B cell (primary cell): ENCODE data around the gene MAN1B1. TPM values are rescaled to one million over a fixed set of nuclear protein-coding genes. Genes with fewer than 3 reads are reported as not detected.

ENCODE experiments used
- ATAC-seq: fragments of 200-7000 bp; cut with Tn5 transposase; one replicate; pipeline ENCODE4 v1.10.0; 2021; ENCODE audit warnings: low read depth, mild to moderate bottlenecking, moderate number of reproducible peaks, moderate library complexity
- CTCF ChIA-PET: fragments of 350-600 bp; sonication (Branson Sonifier 250); formaldehyde crosslinking; loops from one replicate; lab custom pipeline; 2021; ENCODE audit warnings: antibody characterized with exemption, inconsistent platforms; lab: Charles Lee
- POLR2A ChIA-PET: fragments of 350-600 bp; sonication (Branson Sonifier 250); formaldehyde crosslinking; loops from one replicate; lab custom pipeline; 2021; ENCODE audit warnings: antibody characterized with exemption; lab: Charles Lee
- DNase-seq: peaks from one replicate; pipeline ENCODE4 v3.0.0; 2013
- H2AFZ ChIP-seq: 2 replicates; pipeline ENCODE4 v1.6.1; 2012; ENCODE audit warnings: mild to moderate bottlenecking, low read depth, low read length; ENCODE audit not compliant: insufficient read depth, poor library complexity, severe bottlenecking
- H3K27ac ChIP-seq, 2 donors: 1 replicate in 1 of 2; 2 replicates in 1 of 2; pipeline ENCODE4 v1.5.1; 2012 to 2013; ENCODE audit warnings: low read length in 2 of 2, mild to moderate bottlenecking in 2 of 2, moderate library complexity in 1 of 2
- H3K27me3 ChIP-seq, 4 experiments: fragments of 200-600 bp in 1 of 4; sonication (generic) in 1 of 4; replicated peaks in 1 of 4; 1 replicate in 2 of 4; 2 replicates in 2 of 4; pipeline versions ENCODE4 v1.6.1 to v1.7.0; 2013 to 2016; ENCODE audit warnings: low read length in 3 of 4, mild to moderate bottlenecking in 2 of 4, mixed read lengths in 1 of 4, moderate library complexity in 1 of 4; ENCODE audit not compliant: insufficient read depth in 4 of 4, control insufficient read depth in 3 of 4; ENCODE audit errors: control extremely low read depth in 1 of 4
- H3K36me3 ChIP-seq, 2 experiments: replicated peaks in 1 of 2; 1 replicate in 1 of 2; 2 replicates in 1 of 2; pipeline versions ENCODE4 v1.6.1 to v1.7.1; 2013; ENCODE audit warnings: low read length in 1 of 2; ENCODE audit not compliant: insufficient read depth in 2 of 2, control insufficient read depth in 1 of 2; ENCODE audit errors: control extremely low read depth in 1 of 2, extremely low read depth in 1 of 2
- H3K4me1 ChIP-seq, 2 donors: fragments of 200-600 bp in 1 of 2; sonication (generic) in 1 of 2; 1 replicate in 1 of 2; 2 replicates in 1 of 2; pipeline versions ENCODE4 v1.5.1 to v1.6.1; 2013 to 2017; ENCODE audit warnings: low read length in 2 of 2; ENCODE audit not compliant: control insufficient read depth in 2 of 2, insufficient read depth in 2 of 2
- H3K4me2 ChIP-seq: replicated peaks from 2 replicates; pipeline ENCODE3; 2012; ENCODE audit warnings: mild to moderate bottlenecking, low read depth, low read length; ENCODE audit not compliant: poor library complexity, severe bottlenecking
- H3K4me3 ChIP-seq, 5 experiments: fragments of 200-600 bp in 1 of 5; sonication (generic) in 1 of 5; 1 replicate in 3 of 5; 2 replicates in 2 of 5; pipeline versions ENCODE4 v1.5.1 to v1.7.0; 2011 to 2016; ENCODE audit warnings: low read length in 4 of 5, mild to moderate bottlenecking in 4 of 5, low read depth in 2 of 5, control low read depth in 1 of 5, moderate library complexity in 1 of 5; ENCODE audit not compliant: insufficient read depth in 1 of 5; ENCODE audit errors: control extremely low read depth in 1 of 5, extremely low read depth in 1 of 5
- H3K79me2 ChIP-seq: fragments of 200-600 bp; sonication (generic); one replicate; pipeline ENCODE4 v1.6.0; 2016; ENCODE audit warnings: low read length; ENCODE audit not compliant: control insufficient read depth, insufficient read depth
- H3K9ac ChIP-seq: fragments of 200-600 bp; sonication (generic); 2 replicates; pipeline ENCODE4 v1.6.1; 2017; ENCODE audit warnings: mild to moderate bottlenecking, low read length, moderate library complexity
- H3K9me3 ChIP-seq, 3 donors: one replicate each; pipeline versions ENCODE4 v1.6.1 to v1.7.1; 2013; ENCODE audit warnings: low read length in 2 of 3; ENCODE audit not compliant: control insufficient read depth in 2 of 3, insufficient read depth in 1 of 3; ENCODE audit errors: control extremely low read depth in 1 of 3
- H4K20me1 ChIP-seq: 2 replicates; pipeline ENCODE4 v1.6.0; 2012; ENCODE audit warnings: mild to moderate bottlenecking, low read length; ENCODE audit not compliant: insufficient read depth, control insufficient read depth, poor library complexity, severe bottlenecking
- H3K27ac Mint-ChIP-seq: one replicate; pipeline ENCODE4 v1.8.0; 2021; ENCODE audit warnings: mixed read lengths
- H3K27me3 Mint-ChIP-seq: one replicate; pipeline ENCODE4 v1.8.0; 2021; ENCODE audit warnings: mixed read lengths
- H3K4me1 Mint-ChIP-seq: one replicate; pipeline ENCODE4 v1.8.0; 2021; ENCODE audit warnings: mixed read lengths
- H3K4me3 Mint-ChIP-seq: one replicate; pipeline ENCODE4 v1.8.0; 2021; ENCODE audit warnings: mixed read lengths
- H3K9me3 Mint-ChIP-seq: one replicate; pipeline ENCODE4 v1.8.0; 2022; ENCODE audit warnings: mixed read lengths; ENCODE audit not compliant: insufficient read depth
- EZH2 ChIP-seq: IDR thresholded peaks from 2 replicates; pipeline ENCODE4 v1.6.1; 2012; ENCODE audit warnings: borderline replicate concordance, low read depth, mild to moderate bottlenecking, moderate library complexity, low read length; ENCODE audit not compliant: insufficient read depth, poor library complexity, severe bottlenecking
- WGBS: methylation state at CpG from one replicate; pipeline ENCODE4 v1.1.5; 2013; ENCODE audit warnings: missing lambda C conversion rate; ENCODE audit not compliant: insufficient coverage; 5-methylcytosine and 5-hydroxymethylcytosine counted together
- intact Hi-C: fragments of 100-400 bp; cut with micrococcal nuclease; formaldehyde crosslinking; loops from one replicate; pipeline ENCODE4 v1.10.0; 2022
- polyA plus RNA-seq: library from polyadenylated mRNA; depleted of rRNA; stranded (reverse); fragments of >200 nt; gene quantifications from 2 replicates; pipeline ENCODE4 v1.2.3, GENCODE V29; 2012
- total RNA-seq, 2 donors: library from RNA; stranded (reverse); fragments of 120-200 nt in 1 of 2; gene quantifications; 1 replicate in 1 of 2; 2 replicates in 1 of 2; pipeline versions ENCODE4 v1.2.3 to v1.2.4, GENCODE V29; 2013 to 2022
- TF ChIP-seq, protein P1 (sequence below): fragments of 200-600 bp; IDR thresholded peaks from one replicate; pipeline ENCODE4 v1.8.0; 2022; ENCODE audit warnings: antibody characterized with exemption, mild to moderate bottlenecking

Gene MAN1B1
- total and polyA plus RNA-seq, 2 donors (not counting 1 experiment from before 2014, with no cell fraction given): 47.0 to 68.4 TPM

DNA sequence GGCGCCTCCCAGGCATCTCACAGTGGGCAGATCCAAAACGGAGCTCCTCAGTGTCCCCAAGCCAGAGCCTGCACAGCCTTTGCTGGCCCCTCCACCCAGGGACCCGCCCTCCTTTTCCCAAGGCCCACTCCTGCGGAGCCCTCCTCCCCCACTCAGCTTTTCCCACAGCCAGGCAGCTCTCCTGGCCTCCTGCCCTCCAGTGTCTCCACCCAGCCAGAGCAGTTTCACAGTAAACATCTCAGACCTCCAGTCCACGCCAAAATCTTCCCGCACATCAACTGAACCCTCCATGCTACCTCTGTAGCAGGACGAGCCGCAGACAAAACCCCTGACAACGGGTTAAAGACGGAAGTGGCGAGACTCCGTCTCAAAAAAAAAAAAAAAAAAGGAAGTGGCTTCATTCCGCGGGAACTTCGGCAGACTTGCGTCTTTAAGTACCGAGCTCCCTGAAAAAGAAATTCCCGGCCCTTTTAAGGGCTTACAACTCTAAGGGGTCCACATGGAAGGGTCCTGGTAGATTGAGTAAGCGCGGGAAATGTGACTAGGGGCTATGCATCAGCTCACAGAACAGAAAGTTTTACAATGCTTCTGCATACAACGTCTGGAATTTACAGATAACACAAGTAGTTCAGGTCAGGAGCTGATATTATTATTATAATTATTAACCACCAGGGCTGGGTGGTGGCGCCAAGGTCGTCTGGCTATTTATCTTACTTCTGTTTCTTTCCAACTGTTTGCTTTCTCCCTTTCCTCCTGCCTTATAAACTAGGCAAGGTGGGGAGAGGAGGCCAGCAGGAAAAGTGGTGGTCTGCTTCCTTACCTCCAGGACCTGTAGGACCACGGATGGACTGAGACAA, 40.7 kb downstream of the MAN1B1 start:
- H3K4me1 Mint-ChIP-seq: peaks cover 42% of the 10 kb centered on the region

More for the DNA sequence above, 40.7 kb downstream of the MAN1B1 start:
- peak overlapping the region; percentile 95 for H3K27ac Mint-ChIP-seq
- H4K20me1 ChIP-seq: no peaks in the 10 kb centered on the region
- peak; percentile 84 for DNase-seq
- H3K4me1 ChIP-seq: peaks cover 45 to 49% of the 10 kb centered on the region in 2 donors
- H3K79me2 ChIP-seq: peaks cover 30% of the 10 kb centered on the region
- H3K9ac ChIP-seq: peak overlapping the region; percentile 84
- peak overlapping the region; percentile 94 for H3K4me2 ChIP-seq
- no peak for ATAC-seq
- peak overlapping the region; percentile 71 to 93 for H3K27ac ChIP-seq
- no peaks in the 10 kb centered on the region for H3K27me3 ChIP-seq
- peak overlapping the region; percentile 89 for H3K4me3 Mint-ChIP-seq
- no peaks in the 10 kb centered on the region for H3K27me3 Mint-ChIP-seq
- intact Hi-C loops: loop anchor here (2.0 to 5.0 kb wide), 3 partner anchors 40 to 73 kb away; partner anchors contain the start of genes ANAPC2, MAN1B1, SSNA1 and TPRN
- H2AFZ ChIP-seq: peak overlapping the region; percentile 41
- no peaks in the 10 kb centered on the region for H3K36me3 ChIP-seq
- no peaks in the 10 kb centered on the region for H3K9me3 Mint-ChIP-seq
- CTCF ChIA-PET: interaction anchor here (0.9 to 2.3 kb wide), 8 partner anchors 9 to 109 kb away, joined by 3 to 8 read pairs (median 3); partner anchors contain the start of genes CYSRT1 and RNF224
- TF ChIP-seq EZH2: no peak
- TF ChIP-seq, protein P1, sequence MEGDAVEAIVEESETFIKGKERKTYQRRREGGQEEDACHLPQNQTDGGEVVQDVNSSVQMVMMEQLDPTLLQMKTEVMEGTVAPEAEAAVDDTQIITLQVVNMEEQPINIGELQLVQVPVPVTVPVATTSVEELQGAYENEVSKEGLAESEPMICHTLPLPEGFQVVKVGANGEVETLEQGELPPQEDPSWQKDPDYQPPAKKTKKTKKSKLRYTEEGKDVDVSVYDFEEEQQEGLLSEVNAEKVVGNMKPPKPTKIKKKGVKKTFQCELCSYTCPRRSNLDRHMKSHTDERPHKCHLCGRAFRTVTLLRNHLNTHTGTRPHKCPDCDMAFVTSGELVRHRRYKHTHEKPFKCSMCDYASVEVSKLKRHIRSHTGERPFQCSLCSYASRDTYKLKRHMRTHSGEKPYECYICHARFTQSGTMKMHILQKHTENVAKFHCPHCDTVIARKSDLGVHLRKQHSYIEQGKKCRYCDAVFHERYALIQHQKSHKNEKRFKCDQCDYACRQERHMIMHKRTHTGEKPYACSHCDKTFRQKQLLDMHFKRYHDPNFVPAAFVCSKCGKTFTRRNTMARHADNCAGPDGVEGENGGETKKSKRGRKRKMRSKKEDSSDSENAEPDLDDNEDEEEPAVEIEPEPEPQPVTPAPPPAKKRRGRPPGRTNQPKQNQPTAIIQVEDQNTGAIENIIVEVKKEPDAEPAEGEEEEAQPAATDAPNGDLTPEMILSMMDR: no peak
- POLR2A ChIA-PET: interaction anchor here (0.5 to 0.9 kb wide), 7 partner anchors 19 to 456 kb away, joined by 3 to 19 read pairs (median 4); partner anchors contain the start of genes LCN10, PAXX and TOR4A
- peaks cover 0 to 8% (median 0%) of the 10 kb centered on the region in 3 donors for H3K9me3 ChIP-seq
- peak overlapping the region in 4 of 5 experiments; percentile 43 to 69 (median 50) for H3K4me3 ChIP-seq
- 14% methylated on average over 15 of the region's 24 CpGs for WGBS
